MCF 10A (cell line): ENCODE results near the gene BTBD6. TPM values are rescaled to one million over a fixed set of nuclear protein-coding genes. Genes with fewer than 3 reads are reported as not detected.
"Not testable (repeated sequence)": the region's sequence is repeated elsewhere in the genome, so short reads cannot be mapped to it uniquely, and the experiment has no call there.

Experiments
- BruUV-seq: library from RNA; stranded (reverse); fragments of 400-500 nt; replicated peaks from 2 replicates; lab custom pipeline; 2021; lab: Mats Ljungman, UMichigan
- CTCF ChIA-PET: fragments of 300-600 bp; sonication (Branson Sonifier 250); formaldehyde crosslinking; extraction: SDS; loops from one replicate; lab custom pipeline; 2021; ENCODE audit warnings: antibody characterized with exemption, inconsistent platforms; lab: Yijun Ruan, JAX
- POLR2A ChIA-PET: fragments of 300-600, 350-650 bp; sonication (Branson Sonifier 250); formaldehyde crosslinking; extraction: SDS; loops from one replicate; lab custom pipeline; 2020; ENCODE audit warnings: antibody characterized with exemption, inconsistent platforms; lab: Yijun Ruan, JAX
- DNase-seq: peaks from one replicate; pipeline ENCODE4 v3.0.0-alpha.2; 2018; ENCODE audit not compliant: unreplicated experiment
- H3K27ac Mint-ChIP-seq: one replicate; pipeline ENCODE4 v1.8.0; 2022; ENCODE audit warnings: mild to moderate bottlenecking, low read depth, mixed read lengths; ENCODE audit not compliant: unreplicated experiment
- H3K27me3 Mint-ChIP-seq: one replicate; pipeline ENCODE4 v1.8.0; 2022; ENCODE audit warnings: mixed read lengths; ENCODE audit not compliant: insufficient read depth, unreplicated experiment
- H3K36me3 Mint-ChIP-seq: one replicate; pipeline ENCODE4 v1.8.0; 2022; ENCODE audit warnings: mild to moderate bottlenecking, moderate library complexity, mixed read lengths; ENCODE audit not compliant: insufficient read depth, unreplicated experiment
- H3K4me1 Mint-ChIP-seq: one replicate; pipeline ENCODE4 v1.8.0; 2022; ENCODE audit warnings: mixed read lengths; ENCODE audit not compliant: insufficient read depth, unreplicated experiment
- H3K4me3 Mint-ChIP-seq: one replicate; pipeline ENCODE4 v1.8.0; 2022; ENCODE audit warnings: mild to moderate bottlenecking, moderate library complexity, mixed read lengths; ENCODE audit not compliant: unreplicated experiment
- H3K9me3 Mint-ChIP-seq: one replicate; pipeline ENCODE4 v1.8.0; 2022; ENCODE audit warnings: mixed read lengths; ENCODE audit not compliant: unreplicated experiment
- intact Hi-C: fragments of 100-400 bp; cut with micrococcal nuclease; formaldehyde crosslinking; loops from 2 replicates; pipeline ENCODE4 v1.14.1; 2022
- total RNA-seq: library from RNA; stranded (reverse); gene quantifications from 2 replicates; pipeline ENCODE4 v1.2.3, GENCODE V29; 2022
- TF ChIP-seq, protein P1 (sequence below): fragments of 200-600 bp; IDR thresholded peaks from one replicate; pipeline ENCODE4 v1.8.0; 2022; ENCODE audit warnings: antibody characterized with exemption, mild to moderate bottlenecking; ENCODE audit not compliant: unreplicated experiment

BTBD6 gene
- total RNA-seq, 1 experiment from 2014 or later: 24.5 TPM

GRCh38 chr14:105283899-105284298 is 35.6 kb downstream of the BTBD6 start:
- TF ChIP-seq, protein P1, sequence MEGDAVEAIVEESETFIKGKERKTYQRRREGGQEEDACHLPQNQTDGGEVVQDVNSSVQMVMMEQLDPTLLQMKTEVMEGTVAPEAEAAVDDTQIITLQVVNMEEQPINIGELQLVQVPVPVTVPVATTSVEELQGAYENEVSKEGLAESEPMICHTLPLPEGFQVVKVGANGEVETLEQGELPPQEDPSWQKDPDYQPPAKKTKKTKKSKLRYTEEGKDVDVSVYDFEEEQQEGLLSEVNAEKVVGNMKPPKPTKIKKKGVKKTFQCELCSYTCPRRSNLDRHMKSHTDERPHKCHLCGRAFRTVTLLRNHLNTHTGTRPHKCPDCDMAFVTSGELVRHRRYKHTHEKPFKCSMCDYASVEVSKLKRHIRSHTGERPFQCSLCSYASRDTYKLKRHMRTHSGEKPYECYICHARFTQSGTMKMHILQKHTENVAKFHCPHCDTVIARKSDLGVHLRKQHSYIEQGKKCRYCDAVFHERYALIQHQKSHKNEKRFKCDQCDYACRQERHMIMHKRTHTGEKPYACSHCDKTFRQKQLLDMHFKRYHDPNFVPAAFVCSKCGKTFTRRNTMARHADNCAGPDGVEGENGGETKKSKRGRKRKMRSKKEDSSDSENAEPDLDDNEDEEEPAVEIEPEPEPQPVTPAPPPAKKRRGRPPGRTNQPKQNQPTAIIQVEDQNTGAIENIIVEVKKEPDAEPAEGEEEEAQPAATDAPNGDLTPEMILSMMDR: no peak
- no peak overlapping the region for H3K4me3 Mint-ChIP-seq
- peaks cover 6% of the 10 kb centered on the region for H3K4me1 Mint-ChIP-seq
- no peaks in the 10 kb centered on the region for H3K27me3 Mint-ChIP-seq
- no peak for DNase-seq
- no TSS peak for BruUV-seq
- POLR2A ChIA-PET: interaction anchor here (0.6 kb wide), 1 partner anchor 159 kb away, joined by 4 read pairs; no protein-coding TSS in a partner anchor
- no peak overlapping the region for H3K27ac Mint-ChIP-seq
- CTCF ChIA-PET: interaction anchor here (0.8 to 2.5 kb wide), 3 partner anchors 83 to 1136 kb away, joined by 3 to 8 read pairs (median 3); no protein-coding TSS in a partner anchor
- intact Hi-C loops: loop anchor here (5.0 kb wide), 1 partner anchor 68 kb away; no protein-coding TSS in a partner anchor
- H3K9me3 Mint-ChIP-seq: no peaks in the 10 kb centered on the region
- peaks cover 36% of the 10 kb centered on the region for H3K36me3 Mint-ChIP-seq

- no TSS peak for BruUV-seq
- TF ChIP-seq, protein P1: no peak
- Mint-ChIP-seq H3K4me1 (peaks cover 6% of the 10 kb centered on the region), H3K36me3 (peaks cover 36% of the 10 kb centered on the region), H3K27ac (no peak overlapping the region), H3K9me3 (no peaks in the 10 kb centered on the region), H3K27me3 (no peaks in the 10 kb centered on the region), H3K4me3 (no peak overlapping the region)
- ChIA-PET CTCF (interaction anchor here (0.6 kb wide), 1 partner anchor 36 kb away, joined by 3 read pairs; no protein-coding TSS in a partner anchor), POLR2A (no interaction called here)
- intact Hi-C loops: no loop called here
- no peak for DNase-seq
Observed at GRCh38 chr14:105285174-105285573, 36.8 kb downstream of the BTBD6 start.

DNA sequence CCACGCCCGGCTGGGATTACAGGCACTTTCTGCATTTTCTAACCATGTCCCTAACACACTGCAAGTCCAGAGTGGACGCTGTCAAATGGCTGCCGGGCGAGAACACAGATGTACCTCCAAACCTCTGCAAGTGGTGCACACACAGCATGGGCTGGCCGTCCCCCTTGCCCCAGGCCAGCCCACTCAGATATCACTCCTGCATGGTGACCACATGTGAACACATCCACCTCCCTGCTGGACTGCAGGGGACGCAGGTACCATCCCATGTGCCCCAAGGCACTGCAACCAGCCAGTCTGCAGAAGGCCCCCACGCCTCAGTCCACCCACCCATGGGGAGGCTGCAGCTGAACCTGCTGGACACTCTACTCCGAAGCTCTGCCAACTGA is 38.4 kb downstream of the BTBD6 start:
- BruUV-seq: no TSS peak
- Mint-ChIP-seq H3K36me3 (peaks cover 38% of the 10 kb centered on the region), H3K4me3 (no peak overlapping the region), H3K4me1 (peaks cover 9% of the 10 kb centered on the region), H3K9me3 (no peaks in the 10 kb centered on the region), H3K27ac (no peak overlapping the region), H3K27me3 (no peaks in the 10 kb centered on the region)
- ChIA-PET POLR2A (no interaction called here), CTCF (no interaction called here)
- TF ChIP-seq, protein P1: no peak
- no peak for DNase-seq
- intact Hi-C loops: no loop called here

DNA sequence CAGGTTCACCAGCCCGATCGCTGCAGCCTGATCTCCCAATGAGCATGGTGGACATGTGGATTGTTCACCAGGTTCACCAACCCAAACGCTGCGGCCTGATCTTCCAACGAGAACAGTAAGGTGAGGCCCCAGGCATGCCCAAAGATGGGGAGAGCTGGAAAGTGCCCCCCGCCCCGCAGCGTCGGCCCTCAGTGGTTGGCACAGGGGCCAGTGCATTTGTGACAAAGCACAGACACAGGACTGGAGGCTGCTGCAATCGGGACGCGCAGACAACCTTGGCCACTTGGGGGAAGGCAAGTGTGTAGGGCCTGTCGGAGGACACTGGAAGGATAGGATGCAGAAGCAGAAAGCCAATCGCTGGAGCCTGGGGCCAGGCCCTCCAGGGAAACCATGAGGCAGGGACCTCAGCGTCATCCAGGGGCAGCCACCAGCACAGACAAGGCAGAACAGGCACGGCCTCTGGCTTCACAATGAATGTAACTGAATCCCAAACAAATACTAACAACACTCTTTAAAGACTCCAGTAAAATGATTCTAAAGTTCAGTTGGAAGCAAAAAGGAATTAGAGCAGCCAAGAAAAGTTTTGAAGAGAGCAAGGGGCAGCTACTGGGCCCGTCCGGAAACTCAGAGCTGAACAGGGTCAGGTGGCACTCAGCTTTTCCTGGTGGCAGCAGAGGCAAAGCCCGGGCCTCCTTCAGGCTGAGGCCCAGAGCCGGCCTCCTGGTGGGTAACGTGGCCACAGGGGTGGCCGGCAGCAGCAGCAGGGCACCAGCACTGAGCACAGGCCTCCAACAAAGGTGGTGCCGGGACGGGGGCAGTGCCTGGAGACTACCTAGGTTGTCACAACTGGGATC is 39.1 kb downstream of the BTBD6 start:
- BruUV-seq: no TSS peak
- ChIA-PET CTCF (interaction anchor here (0.6 to 0.9 kb wide), 2 partner anchors 93 to 503 kb away, joined by 3 read pairs; no protein-coding TSS in a partner anchor), POLR2A (no interaction called here)
- Mint-ChIP-seq H3K36me3 (peaks cover 33% of the 10 kb centered on the region), H3K9me3 (no peaks in the 10 kb centered on the region), H3K4me1 (peaks cover 5% of the 10 kb centered on the region), H3K4me3 (no peak overlapping the region), H3K27ac (no peak overlapping the region), H3K27me3 (no peaks in the 10 kb centered on the region)
- TF ChIP-seq, protein P1: no peak
- no peak for DNase-seq
- intact Hi-C loops: no loop called here

DNA sequence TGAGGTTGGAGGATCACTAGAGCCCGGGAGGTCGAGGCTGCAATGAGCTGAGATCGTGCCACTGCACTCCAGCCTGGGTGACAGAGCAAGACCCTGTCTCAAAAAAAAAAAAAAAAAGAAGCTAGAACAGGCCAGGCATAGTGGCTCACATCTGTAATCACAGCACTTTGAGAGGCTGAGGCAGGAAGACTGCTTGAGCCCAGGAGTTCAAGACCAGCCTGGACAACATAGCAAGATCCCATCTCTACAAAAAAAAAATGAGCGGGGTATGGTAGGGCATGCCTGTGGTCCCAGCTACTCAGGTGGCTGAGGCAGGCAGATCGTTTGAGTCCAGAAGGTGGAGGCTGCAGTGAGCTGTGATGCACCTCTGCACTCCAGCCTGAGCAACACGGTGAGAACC is 40.6 kb downstream of the BTBD6 start:
- peaks cover 27% of the 10 kb centered on the region for H3K36me3 Mint-ChIP-seq
- intact Hi-C loops, H3K27me3 Mint-ChIP-seq, H3K4me1 Mint-ChIP-seq, H3K4me3 Mint-ChIP-seq, H3K9me3 Mint-ChIP-seq, BruUV-seq, DNase-seq, H3K27ac Mint-ChIP-seq: not testable (repeated sequence)
- POLR2A ChIA-PET: interaction anchor here (1.5 kb wide), 1 partner anchor 12 kb away, joined by 3 read pairs; the partner anchor contains the start of gene BRF1
- CTCF ChIA-PET: interaction anchor here (0.7 to 1.1 kb wide), 3 partner anchors 34 to 72 kb away, joined by 3 read pairs; no protein-coding TSS in a partner anchor
